Naive B cell (primary cell): Measurements from ENCODE around the gene URB2. TPM values are rescaled to one million over a fixed set of nuclear protein-coding genes. Genes with fewer than 3 reads are reported as not detected.
A peak's percentile ranks its signal among the peaks of the same experiment; 100 is the strongest.

Experiments used
- ATAC-seq, 2 donors: fragments of 150-1000 bp; cut with Tn5 transposase; 2 replicates each; pipeline ENCODE4 v1.10.0; 2021; ENCODE audit warnings: low read depth in 2 of 2, mild to moderate bottlenecking in 2 of 2, moderate library complexity in 2 of 2
- DNase-seq: peaks from one replicate; pipeline ENCODE4 v3.0.0; 2022
- H3K27ac Mint-ChIP-seq, 6 donors: one replicate each; pipeline ENCODE4 v1.8.0; 2020 to 2022; ENCODE audit warnings: mild to moderate bottlenecking in 6 of 6, mixed read lengths in 6 of 6, moderate library complexity in 5 of 6, inconsistent platforms in 2 of 6
- H3K27me3 Mint-ChIP-seq, 3 donors: one replicate each; pipeline ENCODE4 v1.8.0; 2021 to 2022; ENCODE audit warnings: mixed read lengths in 3 of 3, mild to moderate bottlenecking in 1 of 3
- H3K36me3 Mint-ChIP-seq, 2 donors: one replicate each; pipeline ENCODE4 v1.8.0; 2020 to 2022; ENCODE audit warnings: mixed read lengths in 2 of 2, inconsistent platforms in 1 of 2, mild to moderate bottlenecking in 1 of 2
- H3K4me1 Mint-ChIP-seq, 3 donors: one replicate each; pipeline ENCODE4 v1.8.0; 2020 to 2022; ENCODE audit warnings: mixed read lengths in 3 of 3, inconsistent platforms in 1 of 3, mild to moderate bottlenecking in 1 of 3, moderate library complexity in 1 of 3
- H3K4me3 Mint-ChIP-seq, 8 donors: one replicate each; pipeline ENCODE4 v1.8.0; 2020 to 2022; ENCODE audit warnings: mild to moderate bottlenecking in 8 of 8, mixed read lengths in 8 of 8, moderate library complexity in 8 of 8, inconsistent platforms in 2 of 8
- H3K9me3 Mint-ChIP-seq, 7 donors: one replicate each; pipeline ENCODE4 v1.8.0; 2020 to 2022; ENCODE audit warnings: mixed read lengths in 7 of 7, mild to moderate bottlenecking in 5 of 7, inconsistent platforms in 2 of 7, moderate library complexity in 1 of 7
- polyA plus RNA-seq, 6 donors: library from polyadenylated mRNA; unstranded; fragments of 300-500 nt; fragmentation: Illumina TruSeq; gene quantifications; one replicate each; pipeline ENCODE4 v1.2.3, GENCODE V29; 2021; ENCODE audit warnings: low read depth in 6 of 6

Gene URB2
- polyA plus RNA-seq, 6 donors from 2014 or later: 4.9 to 9.4 (median 5.5) TPM

DNA sequence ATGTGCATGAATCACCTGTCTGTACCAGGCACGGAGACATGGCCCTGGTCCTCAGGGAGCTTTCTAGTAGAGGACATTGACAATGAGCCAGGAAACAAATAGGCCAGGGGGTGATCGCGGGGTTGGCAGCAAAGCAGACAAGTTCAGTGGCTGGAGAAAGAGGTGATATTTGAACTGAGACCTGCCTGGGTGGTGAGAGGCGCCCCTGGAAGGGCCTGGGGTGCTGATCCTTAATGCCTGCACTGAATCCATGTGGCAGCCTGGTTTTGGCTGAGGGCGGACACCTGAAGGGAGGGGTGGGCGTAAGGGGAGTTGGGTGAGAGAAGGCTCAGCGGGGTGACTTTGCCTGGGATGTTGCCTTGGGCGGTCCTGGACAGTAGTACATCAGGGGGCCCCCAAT is 35.9 kb downstream of the URB2 start:
- Mint-ChIP-seq H3K27ac (peak overlapping the region in 3 of 6 donors; percentile 21 to 71 (median 38)), H3K36me3 (peaks cover 16% of the 10 kb centered on the region in 2 donors), H3K9me3 (no peaks in the 10 kb centered on the region), H3K4me1 (peaks cover 5 to 11% (median 6%) of the 10 kb centered on the region in 3 donors), H3K27me3 (no peaks in the 10 kb centered on the region), H3K4me3 (no peak overlapping the region)
- ATAC-seq (no peak), DNase-seq (no peak)

DNA sequence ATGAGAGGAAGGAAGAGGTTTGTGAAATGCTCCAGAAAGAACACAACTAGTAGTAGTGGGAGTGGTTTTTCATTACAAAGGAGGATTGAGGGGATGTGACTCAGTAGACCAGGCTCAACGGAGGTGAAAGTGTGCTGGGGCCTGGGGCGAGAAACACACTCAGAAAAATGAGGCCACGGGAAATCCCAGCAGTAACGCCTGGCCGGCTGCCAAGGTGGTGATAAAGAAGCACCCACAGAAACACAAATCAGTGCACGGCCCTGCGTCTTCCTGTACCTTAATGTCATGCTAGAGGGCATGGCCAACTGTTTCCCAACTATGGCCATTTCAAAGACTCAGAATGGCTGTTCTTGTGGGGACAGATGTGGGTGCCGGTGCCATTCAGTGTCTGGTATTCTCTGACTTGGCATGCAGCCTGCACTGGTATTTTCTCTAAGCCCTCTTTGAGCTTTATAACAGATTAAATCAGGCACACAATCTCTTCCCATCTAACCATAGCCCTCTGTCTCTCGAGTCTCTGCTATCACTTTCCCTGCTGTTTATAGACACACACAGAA is 38.2 kb downstream of the URB2 start:
- Mint-ChIP-seq H3K36me3 (peaks cover 10 to 11% of the 10 kb centered on the region in 2 donors), H3K27ac (no peak overlapping the region), H3K27me3 (no peaks in the 10 kb centered on the region), H3K4me1 (peaks cover 6 to 11% (median 8%) of the 10 kb centered on the region in 3 donors), H3K4me3 (no peak overlapping the region), H3K9me3 (no peaks in the 10 kb centered on the region)
- ATAC-seq (peak; percentile 76 to 78), DNase-seq (peak; percentile 61)

DNA sequence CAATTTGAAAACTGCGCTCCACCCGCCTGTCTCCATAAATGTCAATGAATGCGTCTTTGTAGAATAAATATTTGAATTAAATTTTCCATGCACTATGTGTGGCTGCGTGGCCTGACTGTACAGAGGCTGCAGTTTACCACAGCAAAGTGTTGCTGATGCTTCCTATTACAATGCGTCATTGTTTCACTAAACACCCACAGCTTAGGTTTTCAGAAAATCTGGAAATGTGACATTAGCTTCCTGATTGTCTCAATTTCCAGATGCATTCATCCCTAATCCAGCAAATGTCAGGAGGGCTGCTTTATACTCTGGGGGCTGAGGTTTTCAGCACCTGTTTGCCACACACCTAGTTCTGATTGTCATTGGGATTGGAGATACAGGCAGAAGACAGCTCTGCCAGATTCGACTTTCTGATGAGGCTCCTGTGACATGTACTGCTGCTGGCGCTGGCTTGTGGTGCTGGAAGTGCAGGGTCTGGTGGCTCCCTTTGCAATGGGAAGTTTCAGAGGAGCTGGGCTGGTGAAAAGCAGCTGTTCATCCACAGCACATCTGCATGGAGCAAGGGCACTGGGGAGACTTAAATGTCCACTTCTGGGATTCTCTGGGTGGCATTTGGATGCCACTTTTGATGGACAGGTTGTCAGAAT is 40.0 kb downstream of the URB2 start:
- H3K9me3 Mint-ChIP-seq: no peaks in the 10 kb centered on the region
- ATAC-seq: no peak
- H3K27ac Mint-ChIP-seq: no peak overlapping the region
- peaks cover 6% of the 10 kb centered on the region in 2 donors for H3K36me3 Mint-ChIP-seq
- peaks cover 6 to 10% (median 8%) of the 10 kb centered on the region in 3 donors for H3K4me1 Mint-ChIP-seq
- no peak for DNase-seq
- no peak overlapping the region for H3K4me3 Mint-ChIP-seq
- no peaks in the 10 kb centered on the region for H3K27me3 Mint-ChIP-seq

DNA sequence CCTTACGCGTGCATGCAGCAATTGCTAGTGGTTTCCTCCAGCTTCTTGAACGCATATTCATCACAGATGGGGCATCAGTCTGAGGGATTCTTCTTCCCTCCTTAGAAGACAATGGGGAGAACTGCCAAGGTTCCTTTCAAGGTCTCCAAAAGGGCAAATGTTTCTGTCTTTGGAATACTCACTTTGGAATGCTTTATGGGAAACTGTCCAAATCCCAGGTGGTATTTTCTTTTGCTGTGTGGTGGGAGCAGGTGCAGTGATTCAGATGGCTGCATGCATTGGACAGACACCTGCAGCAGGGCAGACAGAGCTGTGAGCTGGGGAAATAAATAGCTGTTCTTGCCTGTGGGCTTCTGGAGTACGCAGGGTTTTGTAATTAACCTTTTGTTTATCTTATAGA is 40.5 kb downstream of the URB2 start:
- H3K27ac Mint-ChIP-seq: no peak overlapping the region

DNA sequence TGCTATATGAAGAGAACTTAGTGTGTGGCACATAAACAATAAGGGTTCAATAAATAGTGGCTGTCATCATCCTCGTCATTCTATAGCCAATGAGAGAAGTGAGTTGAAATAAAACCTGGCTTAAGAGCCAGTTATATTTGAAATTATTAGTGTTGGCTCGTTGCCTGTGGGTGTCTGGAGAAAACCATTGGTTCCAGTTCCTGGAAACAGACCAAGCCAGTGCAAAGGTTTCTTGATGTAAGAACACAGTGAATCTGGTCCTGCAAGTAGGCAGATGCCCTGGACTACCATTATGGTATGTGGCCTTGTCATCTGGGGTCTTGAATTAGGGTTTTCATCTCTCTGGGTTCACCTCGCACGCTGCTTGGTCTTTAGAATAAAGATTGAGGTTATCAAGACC is 43.3 kb downstream of the URB2 start:
- no peak for ATAC-seq
- Mint-ChIP-seq H3K4me3 (no peak overlapping the region), H3K9me3 (no peaks in the 10 kb centered on the region), H3K27me3 (no peaks in the 10 kb centered on the region), H3K4me1 (peaks cover 0 to 8% (median 0%) of the 10 kb centered on the region in 3 donors), H3K27ac (no peak overlapping the region), H3K36me3 (no peaks in the 10 kb centered on the region)
- DNase-seq: no peak

More for the DNA sequence above, 40.5 kb downstream of the URB2 start:
- DNase-seq: no peak
- no peak for ATAC-seq
- H3K36me3 Mint-ChIP-seq: peaks cover under 1% of the 10 kb centered on the region in 2 donors
- H3K4me1 Mint-ChIP-seq: peaks cover 1 to 4% (median 4%) of the 10 kb centered on the region in 3 donors
- no peak overlapping the region for H3K4me3 Mint-ChIP-seq
- H3K9me3 Mint-ChIP-seq: no peaks in the 10 kb centered on the region
- H3K27me3 Mint-ChIP-seq: no peaks in the 10 kb centered on the region

DNA sequence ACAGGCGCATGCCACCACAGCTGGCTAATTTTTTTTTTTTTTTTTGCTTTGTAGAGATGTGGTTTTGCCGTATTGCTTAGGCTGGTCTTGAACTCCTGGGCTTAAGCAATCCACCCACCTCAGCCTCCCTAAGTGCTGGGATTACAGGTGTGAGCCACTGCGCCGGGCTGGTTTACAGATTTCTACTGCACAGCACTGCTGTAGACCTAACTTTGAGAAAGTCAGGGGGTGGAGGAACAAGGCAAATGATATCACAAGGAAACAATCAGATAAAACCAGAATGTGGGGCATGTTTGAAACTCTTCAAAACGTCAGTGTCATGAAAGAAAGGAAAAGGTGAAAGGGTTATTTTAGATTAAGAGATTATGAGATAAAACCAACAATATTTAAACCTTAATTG is 45.3 kb downstream of the URB2 start:
- ATAC-seq: no peak
- DNase-seq: no peak
- peaks cover 0 to 2% (median 0%) of the 10 kb centered on the region in 7 donors for H3K9me3 Mint-ChIP-seq
- H3K36me3 Mint-ChIP-seq: no peaks in the 10 kb centered on the region
- H3K27me3 Mint-ChIP-seq: no peaks in the 10 kb centered on the region
- no peak overlapping the region for H3K4me3 Mint-ChIP-seq
- no peak overlapping the region for H3K27ac Mint-ChIP-seq
- H3K4me1 Mint-ChIP-seq: peaks cover 0 to 10% (median 0%) of the 10 kb centered on the region in 3 donors

DNA sequence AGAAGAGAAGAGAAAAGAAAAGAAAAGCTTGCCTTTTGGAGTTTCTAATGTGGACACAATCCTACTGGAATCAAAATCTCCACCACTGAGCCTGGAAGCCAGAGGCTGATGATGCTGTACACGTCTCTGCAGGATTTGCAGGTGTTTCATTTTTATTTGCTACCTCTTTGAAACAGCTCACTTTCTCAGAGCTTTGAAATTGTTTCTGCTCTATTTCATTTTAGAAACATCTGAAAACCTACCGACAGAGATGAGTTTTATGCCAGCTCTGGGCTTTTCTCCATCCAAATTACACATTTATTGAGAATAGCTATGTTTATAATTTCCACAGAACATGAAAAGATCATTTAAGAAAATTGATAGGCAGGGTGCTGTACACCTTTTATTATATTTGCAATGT is 46.2 kb downstream of the URB2 start:
- Mint-ChIP-seq H3K27ac (peak overlapping the region in 1 of 6 donors; percentile 11), H3K9me3 (peaks cover 0 to 2% (median 0%) of the 10 kb centered on the region in 7 donors), H3K36me3 (no peaks in the 10 kb centered on the region), H3K4me1 (peaks cover 0 to 10% (median 0%) of the 10 kb centered on the region in 3 donors), H3K4me3 (no peak overlapping the region), H3K27me3 (no peaks in the 10 kb centered on the region)
- DNase-seq: no peak
- no peak for ATAC-seq

DNA sequence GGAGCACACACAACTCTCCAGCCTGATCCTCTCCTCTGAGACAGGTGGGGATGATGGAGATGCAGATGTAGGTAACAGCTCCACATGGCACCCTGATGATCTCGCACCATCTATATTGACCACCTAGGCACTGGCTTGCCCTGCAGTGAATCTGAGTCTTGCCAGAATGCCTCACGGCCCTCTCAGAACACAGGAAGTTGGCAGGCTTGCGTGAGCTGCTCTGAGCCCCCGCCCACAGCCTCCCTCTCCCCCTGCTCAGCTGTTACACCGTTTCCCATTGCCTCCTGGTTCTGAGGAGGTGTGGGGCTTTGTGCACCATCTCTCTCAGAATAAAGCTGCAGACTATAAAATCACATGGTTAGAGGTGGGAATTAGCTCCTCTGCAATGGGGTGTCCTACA is 48.0 kb downstream of the URB2 start:
- Mint-ChIP-seq H3K36me3 (no peaks in the 10 kb centered on the region), H3K27ac (peak overlapping the region in 1 of 6 donors; percentile 69), H3K27me3 (no peaks in the 10 kb centered on the region), H3K4me1 (peaks cover 0 to 7% (median 0%) of the 10 kb centered on the region in 3 donors), H3K9me3 (peaks cover 0 to 2% (median 0%) of the 10 kb centered on the region in 7 donors), H3K4me3 (no peak overlapping the region)
- no peak for ATAC-seq
- DNase-seq: no peak

DNA sequence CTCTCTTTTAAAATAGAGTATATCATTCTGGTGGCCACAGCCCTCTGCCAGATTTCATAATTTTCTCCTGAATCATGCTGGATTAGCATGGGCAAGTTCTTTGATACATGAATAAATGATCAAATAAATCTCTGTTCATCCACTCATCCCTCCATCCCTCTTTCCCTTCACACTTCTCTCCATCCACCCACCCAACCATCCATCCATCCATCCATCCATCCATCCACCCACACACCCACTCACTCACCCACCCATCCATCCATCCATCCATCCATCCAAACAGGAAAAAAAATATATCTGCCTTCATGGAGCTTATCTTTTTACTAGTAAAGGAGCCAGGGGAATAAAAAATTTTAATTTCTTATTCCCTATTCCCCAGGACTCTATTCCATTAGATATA is 49.3 kb downstream of the URB2 start:
- no peaks in the 10 kb centered on the region for H3K27me3 Mint-ChIP-seq
- peaks cover 0 to 2% (median 0%) of the 10 kb centered on the region in 7 donors for H3K9me3 Mint-ChIP-seq
- DNase-seq: no peak
- H3K36me3 Mint-ChIP-seq: no peaks in the 10 kb centered on the region
- peaks cover 0 to 7% (median 0%) of the 10 kb centered on the region in 3 donors for H3K4me1 Mint-ChIP-seq
- no peak for ATAC-seq
- peak overlapping the region in 2 of 6 donors; percentile 3 to 38 for H3K27ac Mint-ChIP-seq
- no peak overlapping the region for H3K4me3 Mint-ChIP-seq

DNA sequence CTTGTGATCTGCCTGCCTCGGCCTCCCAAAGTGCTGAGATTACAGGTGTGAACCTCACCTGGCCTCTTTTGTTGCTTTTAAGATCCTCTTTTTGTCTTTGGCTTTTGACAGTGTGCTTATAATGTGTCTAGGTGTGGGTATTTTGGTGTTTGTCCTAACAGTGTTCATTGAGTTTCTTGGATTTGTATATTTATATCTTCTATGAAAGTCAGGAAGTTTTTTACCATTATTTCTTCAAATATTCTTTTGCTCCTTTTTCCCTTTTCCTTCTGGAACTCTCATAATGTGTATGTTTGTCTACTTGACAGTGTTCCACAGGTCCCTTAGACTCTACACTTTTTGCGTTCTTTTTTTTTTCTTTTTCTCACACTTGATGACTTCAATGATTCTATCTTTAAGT is 59.1 kb downstream of the URB2 start:
- no peak for ATAC-seq
- H3K27ac Mint-ChIP-seq: no peak overlapping the region
- no peak for DNase-seq
- peaks cover 13 to 16% of the 10 kb centered on the region in 2 donors for H3K36me3 Mint-ChIP-seq
- no peak overlapping the region for H3K4me3 Mint-ChIP-seq
- peaks cover 0 to 12% (median 0%) of the 10 kb centered on the region in 3 donors for H3K27me3 Mint-ChIP-seq
- peaks cover 10 to 34% (median 13%) of the 10 kb centered on the region in 7 donors for H3K9me3 Mint-ChIP-seq
- no peaks in the 10 kb centered on the region for H3K4me1 Mint-ChIP-seq

DNA sequence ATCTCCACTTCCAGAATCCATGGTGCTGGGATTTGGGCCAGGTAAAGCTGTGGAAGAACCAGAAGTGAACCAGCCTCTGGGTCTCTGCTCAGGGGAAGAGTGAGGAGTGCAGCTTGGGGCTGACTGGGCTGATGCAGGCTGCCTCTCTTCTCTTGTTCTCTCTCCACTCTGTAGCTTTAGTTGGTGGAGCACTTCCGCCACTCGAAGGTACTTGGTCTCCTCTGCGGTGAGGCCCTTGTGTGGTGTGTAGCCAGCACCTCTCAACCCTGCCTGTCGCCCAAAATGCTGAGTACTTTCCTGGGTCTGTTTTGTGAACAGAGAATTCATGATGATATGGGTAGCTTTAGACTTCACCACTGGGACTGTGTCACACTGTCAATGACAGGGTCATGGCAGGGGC is 63.2 kb downstream of the URB2 start:
- ATAC-seq (no peak), DNase-seq (no peak)
- Mint-ChIP-seq H3K9me3 (peaks cover 6 to 25% (median 13%) of the 10 kb centered on the region in 7 donors), H3K36me3 (peaks cover 13 to 16% of the 10 kb centered on the region in 2 donors), H3K27ac (peak overlapping the region in 1 of 6 donors; percentile 36), H3K27me3 (peaks cover 18 to 27% (median 21%) of the 10 kb centered on the region in 3 donors), H3K4me3 (no peak overlapping the region), H3K4me1 (peaks cover 32 to 36% (median 35%) of the 10 kb centered on the region in 3 donors)

DNA sequence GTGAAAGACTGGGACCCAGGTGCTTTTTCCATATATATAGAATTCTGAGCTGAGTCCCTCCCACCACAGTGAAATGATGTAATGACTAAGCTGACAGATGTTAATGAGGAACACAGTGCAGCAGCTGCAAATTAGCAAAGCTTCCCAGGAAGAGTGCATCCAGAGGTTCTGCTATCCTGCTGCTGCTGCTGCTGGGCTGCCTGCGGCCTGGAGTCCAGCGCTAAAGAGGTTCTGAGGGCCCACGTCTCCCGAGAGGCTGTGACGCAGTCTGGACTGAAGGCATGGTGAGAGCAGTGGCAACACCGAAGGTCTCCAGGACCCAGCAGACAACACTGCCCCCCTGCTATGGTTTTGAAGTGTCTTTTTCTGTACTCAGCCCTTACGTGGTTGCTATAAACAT is 63.9 kb downstream of the URB2 start:
- no peak for ATAC-seq
- peak overlapping the region in 1 of 6 donors; percentile 29 for H3K27ac Mint-ChIP-seq
- H3K36me3 Mint-ChIP-seq: peaks cover 13 to 15% of the 10 kb centered on the region in 2 donors
- DNase-seq: no peak
- peaks cover 38 to 42% (median 42%) of the 10 kb centered on the region in 3 donors for H3K4me1 Mint-ChIP-seq
- peaks cover 21 to 33% (median 23%) of the 10 kb centered on the region in 3 donors for H3K27me3 Mint-ChIP-seq
- H3K4me3 Mint-ChIP-seq: peak overlapping the region in 1 of 8 donors; percentile 47
- H3K9me3 Mint-ChIP-seq: peaks cover 6 to 21% (median 13%) of the 10 kb centered on the region in 7 donors

DNA sequence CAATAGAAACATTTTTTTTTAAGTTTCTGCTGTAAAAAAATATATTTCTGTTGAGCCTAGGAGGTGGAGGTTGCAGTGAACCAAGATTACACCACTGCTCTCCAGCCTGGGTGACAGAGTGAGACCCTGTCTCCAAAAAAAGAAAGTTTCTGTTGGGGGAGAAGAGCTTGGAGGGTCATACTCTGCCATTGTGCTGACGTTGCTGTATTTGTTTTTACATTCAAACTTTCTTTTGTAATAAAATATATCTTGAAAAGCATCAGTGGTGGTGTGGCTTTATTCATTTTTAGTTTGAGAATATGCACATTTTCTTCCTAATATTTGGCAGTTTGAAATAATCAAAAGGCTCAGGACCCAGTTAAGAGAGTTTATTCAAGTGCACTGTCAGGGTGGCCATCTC is 64.6 kb downstream of the URB2 start:
- ATAC-seq (no peak), DNase-seq (no peak)
- peaks cover 1 to 15% (median 6%) of the 10 kb centered on the region in 7 donors for H3K9me3 Mint-ChIP-seq
- peaks cover 40 to 48% (median 46%) of the 10 kb centered on the region in 3 donors for H3K4me1 Mint-ChIP-seq
- H3K4me3 Mint-ChIP-seq: peak overlapping the region in 2 of 8 donors; percentile 22 to 48
- H3K27ac Mint-ChIP-seq: no peak overlapping the region
- H3K27me3 Mint-ChIP-seq: peaks cover 19 to 37% (median 21%) of the 10 kb centered on the region in 3 donors
- peaks cover 6 to 7% of the 10 kb centered on the region in 2 donors for H3K36me3 Mint-ChIP-seq

DNA sequence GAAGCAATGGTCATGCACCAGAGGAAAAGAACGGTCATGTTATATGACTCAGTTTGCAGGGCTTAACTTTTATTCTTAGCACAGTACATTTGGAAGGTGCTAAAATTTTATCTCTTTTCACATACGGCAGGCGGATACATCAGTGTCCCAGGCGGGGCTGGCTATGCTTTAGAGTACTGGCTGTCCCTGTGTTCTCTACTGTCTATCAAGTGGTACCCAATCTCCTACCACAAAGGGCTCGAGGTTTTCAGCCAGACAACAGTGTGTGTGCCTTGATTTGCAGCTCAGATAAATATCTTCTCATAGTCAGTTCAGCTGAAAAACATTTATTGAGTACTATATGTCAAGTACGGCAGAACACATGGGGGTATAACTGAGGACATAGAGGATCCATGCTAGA is 65.3 kb downstream of the URB2 start:
- Mint-ChIP-seq H3K36me3 (peaks cover 0 to under 1% of the 10 kb centered on the region in 2 donors), H3K9me3 (peaks cover 0 to 8% (median 0%) of the 10 kb centered on the region in 7 donors), H3K4me3 (peak overlapping the region in 4 of 8 donors; percentile 27 to 68 (median 46)), H3K27me3 (peaks cover 21 to 37% (median 24%) of the 10 kb centered on the region in 3 donors), H3K4me1 (peaks cover 41 to 50% (median 48%) of the 10 kb centered on the region in 3 donors), H3K27ac (peak overlapping the region in 1 of 6 donors; percentile 21)
- DNase-seq (no peak), ATAC-seq (no peak)
